DMS 273 treated with DMSO at 0.1 percent for 48 hours (cell line): ENCODE data around the gene GZF1.

Source experiments
- DNase-seq: peaks from one replicate; lab custom pipeline; 2025; lab: John Stamatoyannopoulos, UW

The GZF1 gene

GRCh38 chr20:23369072-23369823 is 7.3 kb downstream of the GZF1 start:
- DNase-seq, result no peak

- DNase-seq, result no peak
Observed at GRCh38 chr20:23370274-23370673, 8.3 kb downstream of the GZF1 start.

- DNase-seq, result no peak
Observed at GRCh38 chr20:23370873-23371272, 8.9 kb downstream of the GZF1 start.

GRCh38 chr20:23371496-23371895 is 9.5 kb downstream of the GZF1 start:
- no peak for DNase-seq

GRCh38 chr20:23374441-23374840 is 12.5 kb downstream of the GZF1 start:
- DNase-seq, result no peak

GRCh38 chr20:23375827-23376226 is 13.8 kb downstream of the GZF1 start:
- no peak for DNase-seq

- no peak for DNase-seq
Observed at GRCh38 chr20:23379772-23380171, 17.8 kb downstream of the GZF1 start.

GRCh38 chr20:23381876-23382275 is 19.9 kb downstream of the GZF1 start:
- DNase-seq, result no peak

- DNase-seq, result no peak
Observed at GRCh38 chr20:23386304-23387117, 24.5 kb downstream of the GZF1 start.

- DNase-seq, result no peak
Observed at GRCh38 chr20:23387118-23387443, 25.1 kb downstream of the GZF1 start.

- DNase-seq, result no peak
Observed at GRCh38 chr20:23390091-23390774, 28.3 kb downstream of the GZF1 start.

- no peak for DNase-seq
Observed at GRCh38 chr20:23391707-23392310, 29.8 kb downstream of the GZF1 start.

GRCh38 chr20:23393996-23394775 is 32.2 kb downstream of the GZF1 start:
- no peak for DNase-seq

GRCh38 chr20:23396950-23397627 is 35.1 kb downstream of the GZF1 start:
- DNase-seq, result no peak

- no peak for DNase-seq
Observed at GRCh38 chr20:23397961-23398360, 36.0 kb downstream of the GZF1 start.

GRCh38 chr20:23399568-23400241 is 37.7 kb downstream of the GZF1 start:
- DNase-seq, result no peak

GRCh38 chr20:23401051-23401450 is 39.1 kb downstream of the GZF1 start:
- no peak for DNase-seq

- no peak for DNase-seq
Observed at GRCh38 chr20:23403751-23404150, 41.8 kb downstream of the GZF1 start.

GRCh38 chr20:23404196-23404595 is 42.2 kb downstream of the GZF1 start:
- no peak for DNase-seq

GRCh38 chr20:23406880-23407279 is 44.9 kb downstream of the GZF1 start:
- DNase-seq, result no peak
